BJ (cell line): ENCODE results near the gene CPLANE2. TPM values are rescaled to one million over a fixed set of nuclear protein-coding genes. Genes with fewer than 3 reads are reported as not detected.

Experiments
- CTCF ChIA-PET: fragments of 350-600 bp; formaldehyde crosslinking; extraction: SDS; loops from one replicate; lab custom pipeline; 2021; ENCODE audit warnings: antibody characterized with exemption, inconsistent platforms; lab: Yijun Ruan, JAX
- POLR2A ChIA-PET: fragments of 300-600 bp; sonication (Branson Sonifier 250); formaldehyde crosslinking; extraction: SDS; loops from one replicate; lab custom pipeline; 2021; ENCODE audit warnings: antibody characterized with exemption; lab: Charles Lee
- DNase-seq: peaks from one replicate; pipeline ENCODE4 v3.0.0-alpha.2; 2011; ENCODE audit warnings: low read depth
- H3K27me3 ChIP-seq: 2 replicates; pipeline ENCODE4 v1.6.0; 2011; ENCODE audit warnings: low read length; ENCODE audit not compliant: control insufficient read depth, insufficient read depth
- H3K36me3 ChIP-seq: 2 replicates; pipeline ENCODE4 v1.5.1; 2011; ENCODE audit warnings: low read length; ENCODE audit not compliant: control insufficient read depth, insufficient read depth
- H3K4me3 ChIP-seq: 2 replicates; pipeline ENCODE4 v1.5.1; 2011; ENCODE audit warnings: low read depth, mild to moderate bottlenecking, control low read depth, low read length
- polyA plus RNA-seq: library from polyadenylated mRNA; depleted of rRNA; stranded (reverse); fragments of >200 nt; gene quantifications from 2 replicates; pipeline ENCODE4 v1.2.3, GENCODE V29; 2011
- TF ChIP-seq, protein P1 (sequence below): IDR thresholded peaks from 2 replicates; pipeline ENCODE4 v1.5.1; 2011; ENCODE audit warnings: low read depth, mild to moderate bottlenecking, control low read depth, inconsistent platforms, low read length, moderate library complexity; ENCODE audit not compliant: insufficient read depth

Gene CPLANE2
- polyA plus RNA-seq, 1 experiment = 8.3 TPM

DNA sequence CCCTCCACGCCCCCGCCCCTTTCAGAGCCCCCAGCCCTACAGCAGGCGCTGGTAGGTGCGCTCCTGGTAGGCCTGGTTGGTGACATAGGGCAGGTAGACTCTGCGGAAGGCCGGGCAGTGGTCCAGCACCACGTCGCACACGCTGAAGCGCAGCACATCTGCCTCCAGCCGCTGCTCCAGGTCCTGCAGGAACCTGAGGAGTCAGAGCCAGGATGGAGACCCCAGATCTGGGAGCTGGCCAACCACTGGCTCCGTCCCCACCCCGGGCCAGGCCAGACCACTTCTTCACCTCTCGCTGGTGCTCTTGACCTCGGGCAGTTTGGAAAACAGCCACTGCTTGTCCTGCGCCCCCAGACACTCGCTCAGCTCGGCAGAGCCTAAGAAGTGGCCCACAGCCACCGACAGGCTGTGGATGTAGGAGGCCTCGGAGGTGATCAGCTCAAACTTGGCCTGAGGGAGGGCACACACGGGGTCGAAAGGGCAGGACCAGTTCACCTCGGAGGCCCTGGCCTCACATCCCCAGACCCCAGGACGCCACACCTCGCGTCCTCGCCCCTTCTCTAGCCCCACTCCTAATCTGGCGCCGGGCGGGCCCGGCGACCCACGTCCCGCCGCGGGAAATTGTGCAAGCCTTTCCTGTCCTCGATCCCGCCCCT is 31.0 kb downstream of the CPLANE2 start:
- peak overlapping the region; percentile 58 for H3K4me3 ChIP-seq
- ChIA-PET POLR2A (no interaction called here), CTCF (interaction anchor here (0.8 to 1.8 kb wide), 3 partner anchors 38 to 127 kb away, joined by 3 to 8 read pairs (median 3); no protein-coding TSS in a partner anchor)
- TF ChIP-seq, protein P1, sequence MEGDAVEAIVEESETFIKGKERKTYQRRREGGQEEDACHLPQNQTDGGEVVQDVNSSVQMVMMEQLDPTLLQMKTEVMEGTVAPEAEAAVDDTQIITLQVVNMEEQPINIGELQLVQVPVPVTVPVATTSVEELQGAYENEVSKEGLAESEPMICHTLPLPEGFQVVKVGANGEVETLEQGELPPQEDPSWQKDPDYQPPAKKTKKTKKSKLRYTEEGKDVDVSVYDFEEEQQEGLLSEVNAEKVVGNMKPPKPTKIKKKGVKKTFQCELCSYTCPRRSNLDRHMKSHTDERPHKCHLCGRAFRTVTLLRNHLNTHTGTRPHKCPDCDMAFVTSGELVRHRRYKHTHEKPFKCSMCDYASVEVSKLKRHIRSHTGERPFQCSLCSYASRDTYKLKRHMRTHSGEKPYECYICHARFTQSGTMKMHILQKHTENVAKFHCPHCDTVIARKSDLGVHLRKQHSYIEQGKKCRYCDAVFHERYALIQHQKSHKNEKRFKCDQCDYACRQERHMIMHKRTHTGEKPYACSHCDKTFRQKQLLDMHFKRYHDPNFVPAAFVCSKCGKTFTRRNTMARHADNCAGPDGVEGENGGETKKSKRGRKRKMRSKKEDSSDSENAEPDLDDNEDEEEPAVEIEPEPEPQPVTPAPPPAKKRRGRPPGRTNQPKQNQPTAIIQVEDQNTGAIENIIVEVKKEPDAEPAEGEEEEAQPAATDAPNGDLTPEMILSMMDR = no peak
- no peak for DNase-seq
- H3K36me3 ChIP-seq = peaks cover 8% of the 10 kb centered on the region
- H3K27me3 ChIP-seq = no peaks in the 10 kb centered on the region

DNA sequence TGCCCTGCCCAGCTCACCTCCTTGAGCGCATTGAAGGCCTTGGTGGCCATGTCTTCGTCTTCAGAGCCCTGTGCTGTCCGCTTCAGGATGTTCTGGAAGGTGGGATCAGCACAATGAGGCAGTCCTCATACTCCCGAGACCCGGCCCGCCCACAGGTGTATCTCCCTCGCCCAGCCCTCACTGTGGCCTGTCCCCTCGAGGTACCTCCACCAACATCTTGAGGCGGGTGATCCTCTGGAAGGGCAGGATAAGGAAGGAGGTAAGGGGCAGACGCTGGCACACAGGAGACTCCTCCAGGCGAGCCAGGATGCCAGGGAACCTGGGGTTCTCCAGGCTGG is 31.7 kb downstream of the CPLANE2 start:
- Histone ChIP-seq H3K36me3 (peaks cover 8% of the 10 kb centered on the region), H3K27me3 (no peaks in the 10 kb centered on the region), H3K4me3 (no peak overlapping the region)
- CTCF ChIA-PET = interaction anchor here (1.0 to 2.6 kb wide), 6 partner anchors 11 to 413 kb away, joined by 3 to 13 read pairs (median 3); no protein-coding TSS in a partner anchor
- no peak for DNase-seq
- POLR2A ChIA-PET = no interaction called here
- TF ChIP-seq, protein P1 = no peak

DNA sequence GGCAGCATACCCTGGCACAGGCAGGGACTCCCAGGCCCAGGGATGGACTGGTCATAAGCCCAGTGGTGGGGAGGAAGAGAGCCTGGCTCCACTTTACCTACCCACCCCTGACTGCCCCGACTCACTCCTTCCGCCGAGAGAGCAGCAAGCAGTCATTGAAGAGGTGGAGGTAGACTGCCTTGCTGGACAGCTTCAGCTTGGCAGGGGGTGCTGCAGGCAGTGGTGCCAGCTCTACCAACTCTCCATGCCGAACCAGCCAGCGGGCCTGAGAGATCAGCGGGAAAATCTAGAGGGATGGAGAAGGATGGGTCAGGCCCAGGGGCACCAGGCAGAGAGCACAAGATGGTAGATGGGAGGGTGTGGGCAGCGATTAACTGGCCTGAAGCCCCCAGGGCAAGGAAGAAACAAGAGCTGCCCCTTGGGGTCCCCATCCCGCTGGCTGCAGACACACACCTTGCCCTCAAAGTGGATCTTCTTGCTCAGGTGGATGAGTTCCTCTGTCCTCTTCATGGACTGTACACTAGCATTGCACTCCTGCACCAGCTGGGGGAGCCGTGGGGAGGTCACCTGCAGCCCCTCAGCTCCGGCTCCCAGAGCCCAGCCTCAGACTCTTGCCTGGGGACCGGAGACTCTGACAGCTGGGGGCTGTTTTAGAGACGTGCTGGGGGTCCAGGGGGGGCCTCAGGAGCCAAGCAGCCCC is 32.2 kb downstream of the CPLANE2 start:
- H3K4me3 ChIP-seq = no peak overlapping the region
- peaks cover 8% of the 10 kb centered on the region for H3K36me3 ChIP-seq
- ChIA-PET CTCF (interaction anchor here (0.7 to 2.6 kb wide), 10 partner anchors 10 to 413 kb away, joined by 3 to 13 read pairs (median 3); no protein-coding TSS in a partner anchor), POLR2A (no interaction called here)
- H3K27me3 ChIP-seq = no peaks in the 10 kb centered on the region
- TF ChIP-seq, protein P1 = peak; percentile 45
- DNase-seq = no peak

DNA sequence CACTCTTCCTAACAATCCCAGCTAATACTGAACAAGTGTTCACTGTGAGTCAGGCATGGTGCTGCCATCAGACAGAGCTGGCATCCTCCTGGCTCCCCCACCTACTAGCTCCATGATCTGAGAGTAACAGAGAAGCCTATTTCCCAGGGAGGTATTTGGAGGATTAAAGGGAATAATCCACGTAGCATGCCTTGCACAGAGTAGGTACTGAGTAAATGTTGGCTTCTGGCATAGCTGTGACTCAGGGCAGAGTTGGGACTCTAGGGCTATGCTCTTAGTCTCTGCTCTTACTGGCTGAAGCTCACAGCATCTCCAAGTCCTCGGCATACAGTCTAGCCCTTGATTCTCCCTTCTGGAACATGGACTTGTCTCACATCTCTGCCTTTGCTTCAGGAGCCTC is 32.8 kb downstream of the CPLANE2 start:
- Histone ChIP-seq H3K36me3 (peaks cover 8% of the 10 kb centered on the region), H3K4me3 (no peak overlapping the region), H3K27me3 (no peaks in the 10 kb centered on the region)
- TF ChIP-seq, protein P1 = no peak
- POLR2A ChIA-PET = no interaction called here
- DNase-seq = no peak
- CTCF ChIA-PET = interaction anchor here (0.7 to 2.6 kb wide), 10 partner anchors 14 to 412 kb away, joined by 3 to 13 read pairs (median 4); partner anchors contain the start of gene FAM131C

DNA sequence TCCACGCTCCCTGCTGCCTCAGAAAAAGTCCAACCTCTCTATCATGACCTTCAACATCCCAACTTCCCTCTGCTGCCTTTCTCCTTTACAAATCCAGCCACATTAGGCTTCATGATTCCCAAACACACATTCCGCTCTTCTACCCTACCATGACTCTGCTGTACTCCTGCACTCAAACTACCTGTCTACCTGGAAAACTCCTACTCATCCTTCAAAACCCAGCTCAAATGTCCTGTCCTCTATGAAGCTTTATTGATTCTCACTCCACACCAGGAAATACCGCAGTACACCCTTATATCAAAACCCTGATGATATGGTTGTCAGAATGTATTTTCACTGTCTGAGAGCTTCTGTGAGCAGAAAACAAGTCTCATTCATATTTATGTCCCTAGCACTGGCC is 33.4 kb downstream of the CPLANE2 start:
- H3K4me3 ChIP-seq = no peak overlapping the region
- TF ChIP-seq, protein P1 = no peak
- POLR2A ChIA-PET = no interaction called here
- DNase-seq = no peak
- CTCF ChIA-PET = interaction anchor here (1.1 to 2.6 kb wide), 6 partner anchors 41 to 411 kb away, joined by 3 to 13 read pairs (median 4); partner anchors contain the start of gene FAM131C
- H3K27me3 ChIP-seq = no peaks in the 10 kb centered on the region
- H3K36me3 ChIP-seq = peaks cover 8% of the 10 kb centered on the region
